HTERT RPE-1 (cell line): Measurements from ENCODE around the gene SPARCL1.
"Not testable (repeated sequence)": the region's sequence is repeated elsewhere in the genome, so short reads cannot be mapped to it uniquely, and the experiment has no call there.

Source experiments
- in situ Hi-C: fragments of 300-500 bp; cut with MboI; formaldehyde crosslinking; loops from 4 replicates; pipeline ENCODE4 v1.14.3; 2020; ENCODE audit warnings: low sequenced_read_pairs

Gene SPARCL1

GRCh38 chr4:87458913-87459312 is 70.3 kb downstream of the SPARCL1 start:
- in situ Hi-C loops: no loop called here

- in situ Hi-C loops: no loop called here
Measured at GRCh38 chr4:87451537-87451936, 77.6 kb downstream of the SPARCL1 start.

- in situ Hi-C loops: not testable (repeated sequence)
Measured at GRCh38 chr4:87446375-87446774, 82.8 kb downstream of the SPARCL1 start.

DNA sequence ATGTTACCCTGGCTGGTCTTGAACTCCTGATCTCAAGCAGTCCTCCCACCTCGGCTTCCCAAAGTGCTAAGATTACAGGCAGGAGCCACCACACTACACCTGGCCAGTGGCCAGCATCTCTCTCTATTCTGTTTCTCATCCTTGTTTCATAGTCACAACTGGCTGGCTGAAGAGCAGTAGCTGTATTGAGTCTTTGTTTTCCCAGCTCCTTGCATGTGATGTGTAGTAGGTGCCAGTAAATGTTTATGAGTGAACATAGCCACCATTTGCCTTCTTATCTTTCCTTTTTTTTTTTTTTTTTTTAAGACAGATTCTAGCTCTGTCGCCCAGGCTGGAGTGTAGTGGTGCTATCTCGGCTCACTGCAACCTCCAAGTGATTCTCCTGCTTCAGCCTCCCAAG is 83.2 kb downstream of the SPARCL1 start:
- in situ Hi-C loops: no loop called here

- in situ Hi-C loops: no loop called here
Measured at GRCh38 chr4:87444741-87445140, 84.4 kb downstream of the SPARCL1 start.

- in situ Hi-C loops: no loop called here
Measured at GRCh38 chr4:87442889-87443288, 86.3 kb downstream of the SPARCL1 start.

DNA sequence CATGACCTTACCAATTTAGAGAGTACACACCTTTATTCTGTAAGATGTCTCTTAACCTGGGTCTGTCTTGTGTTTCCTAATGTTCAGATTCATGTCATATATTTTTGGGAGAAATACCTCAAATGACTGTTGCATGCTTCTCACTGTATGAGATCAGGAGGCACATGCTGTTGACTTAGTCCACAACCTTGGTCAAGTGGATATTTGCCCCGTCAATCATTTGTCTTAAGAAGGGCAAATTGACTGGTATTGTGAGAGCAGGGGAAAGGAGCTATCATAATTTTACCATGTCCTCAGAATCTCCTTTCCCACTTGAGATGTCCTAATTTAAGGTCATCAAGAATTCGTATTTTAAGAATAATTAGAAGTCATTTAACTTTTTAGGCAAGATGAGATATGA is 95.8 kb downstream of the SPARCL1 start:
- in situ Hi-C loops: no loop called here

DNA sequence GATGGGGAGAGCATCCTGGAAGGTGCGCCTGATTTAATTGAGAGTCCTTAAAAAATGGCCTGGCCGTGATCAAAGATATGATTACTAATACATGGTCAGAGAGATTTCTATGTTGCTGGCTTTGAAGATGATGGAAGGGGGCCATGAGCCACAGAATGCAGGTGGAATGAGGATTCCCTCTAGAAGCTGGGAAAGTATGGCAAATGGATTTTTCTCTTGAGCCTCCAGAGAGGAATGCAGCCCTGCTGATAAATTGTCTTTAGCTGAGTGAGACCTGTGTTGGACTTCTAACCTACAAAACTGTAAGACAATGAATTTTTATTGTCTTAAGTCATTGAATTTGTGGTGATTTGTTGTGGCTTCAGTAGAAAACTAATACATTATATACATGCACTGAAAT is 99.1 kb downstream of the SPARCL1 start:
- in situ Hi-C loops: no loop called here

DNA sequence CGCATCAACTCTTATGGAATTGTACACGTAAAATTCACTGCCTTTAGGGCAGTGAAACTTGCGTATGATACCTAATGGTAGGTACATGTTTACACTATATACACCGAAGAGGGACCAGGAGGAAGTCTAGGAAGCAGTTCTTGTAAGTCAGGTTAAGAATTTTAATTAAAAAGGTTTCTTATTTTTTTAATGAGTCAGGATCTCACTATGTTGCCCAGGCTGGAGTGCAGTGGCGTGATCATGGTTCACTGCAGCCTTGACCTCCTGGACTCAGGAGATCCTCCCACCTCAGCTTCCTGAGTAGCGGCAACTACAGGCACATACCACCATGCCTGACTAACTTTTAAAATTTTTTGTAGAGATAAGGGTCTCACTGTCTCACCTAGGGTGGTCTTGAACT is 100.2 kb downstream of the SPARCL1 start:
- in situ Hi-C loops: no loop called here

GRCh38 chr4:87427518-87427868 is 101.7 kb downstream of the SPARCL1 start:
- in situ Hi-C loops: no loop called here

- in situ Hi-C loops: no loop called here
Measured at GRCh38 chr4:87426865-87427517, 102.2 kb downstream of the SPARCL1 start.

DNA sequence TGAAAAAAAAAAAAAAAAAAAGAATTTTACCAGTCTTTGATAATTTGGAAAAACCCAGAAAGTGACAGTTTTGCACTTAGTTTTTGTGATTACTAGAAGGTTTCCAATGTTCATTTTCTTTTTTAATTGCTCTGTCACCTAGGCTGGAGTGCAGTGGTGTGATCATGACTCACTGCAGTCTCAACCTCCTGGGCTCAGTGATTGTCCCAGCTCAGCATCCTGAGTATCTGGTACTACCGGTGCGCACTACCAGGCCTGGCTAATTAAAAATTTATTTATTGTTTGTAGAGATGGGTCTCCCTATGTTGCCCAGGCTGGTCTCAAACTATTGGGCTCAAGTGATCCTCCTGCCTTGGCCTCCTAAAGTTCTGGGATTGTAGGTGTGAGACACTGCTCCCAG is 103.5 kb downstream of the SPARCL1 start:
- in situ Hi-C loops: no loop called here

GRCh38 chr4:87424099-87424543 is 105.1 kb downstream of the SPARCL1 start:
- in situ Hi-C loops: not testable (repeated sequence)
